MV-4-11 (cell line): Measurements from ENCODE around the gene TNS3.

Experiments used
- DNase-seq: peaks from one replicate; lab custom pipeline; 2025; lab: John Stamatoyannopoulos, UW

The TNS3 gene

GRCh38 chr7:47385536-47386125 is 196.3 kb downstream of the TNS3 start:
- DNase-seq = no peak

DNA sequence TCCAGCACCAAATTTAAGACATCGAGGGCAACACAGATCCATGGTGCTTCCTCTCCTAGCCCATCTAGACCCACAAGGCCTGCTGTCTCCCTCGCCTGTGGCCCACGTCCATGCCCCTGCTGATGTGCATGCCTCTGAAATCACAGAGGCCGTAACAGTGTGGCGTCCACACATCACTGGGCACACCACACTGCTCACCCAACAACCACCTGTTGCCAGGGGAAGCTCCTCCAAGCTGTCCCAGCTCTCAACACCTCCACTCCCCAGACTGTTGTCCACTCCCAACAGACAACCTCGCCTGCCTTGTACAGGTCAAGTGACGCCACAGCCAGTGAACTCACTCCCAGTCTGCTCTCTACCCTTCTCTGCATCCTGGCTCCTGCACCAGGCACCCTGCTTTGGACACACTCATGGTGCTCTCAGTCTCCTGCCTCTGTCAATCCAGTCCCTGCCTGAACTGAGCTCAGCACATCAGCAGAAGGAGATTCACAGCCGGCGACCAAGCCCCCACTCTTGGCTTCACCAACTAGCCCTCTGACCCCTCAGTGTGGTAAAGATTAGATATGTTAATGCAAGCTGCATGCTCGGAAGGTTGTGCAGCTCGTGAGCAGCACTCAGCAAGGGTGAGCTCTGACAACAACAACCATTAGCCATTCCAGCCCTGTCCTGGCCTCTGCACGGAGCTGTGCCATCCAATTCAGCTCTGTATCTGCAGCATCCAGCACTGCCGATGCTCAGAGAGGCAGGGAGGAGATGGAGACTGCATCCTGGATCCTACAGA is 197.0 kb downstream of the TNS3 start:
- DNase-seq = no peak

- no peak for DNase-seq
These were observed 198.0 kb downstream of the TNS3 start for GRCh38 chr7:47383696-47384445.

DNA sequence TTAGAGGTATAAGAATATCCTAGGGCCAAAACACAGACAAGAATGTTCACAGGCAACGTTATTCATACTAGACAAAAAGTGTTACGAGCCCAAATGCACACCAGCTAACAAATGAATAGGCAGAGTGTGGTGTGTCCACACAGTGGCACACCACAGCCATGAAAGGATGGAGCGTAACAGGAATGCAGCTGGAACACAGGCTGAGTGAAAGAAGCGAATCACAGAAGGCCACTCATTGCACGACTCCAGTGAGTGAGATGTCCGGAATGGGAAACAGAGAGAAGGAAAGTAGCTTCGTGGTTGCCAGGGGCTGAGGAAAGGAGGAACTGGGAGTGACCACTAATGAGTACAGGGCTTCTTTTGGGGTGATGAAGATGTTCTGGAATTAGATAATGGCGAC is 198.8 kb downstream of the TNS3 start:
- DNase-seq = peak; percentile 70

GRCh38 chr7:47382200-47382599 is 199.7 kb downstream of the TNS3 start:
- DNase-seq = no peak

DNA sequence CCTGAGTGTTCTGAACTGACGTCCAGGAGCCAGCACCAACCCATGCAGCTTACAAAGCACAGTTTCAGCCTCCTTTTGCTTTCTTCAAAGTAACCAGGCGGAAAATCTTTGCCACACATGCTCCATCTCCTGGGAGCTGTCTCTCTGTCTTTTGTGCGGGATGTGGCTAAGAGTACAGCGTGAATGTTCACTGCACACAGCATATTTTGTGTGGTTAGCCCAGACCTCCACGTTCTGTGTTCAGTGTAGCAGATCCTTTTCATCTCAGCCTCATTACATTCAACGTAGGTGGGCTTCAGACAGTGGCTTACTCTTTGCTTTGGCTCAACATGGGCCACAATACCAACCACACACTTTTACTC is 200.8 kb downstream of the TNS3 start:
- DNase-seq = no peak

GRCh38 chr7:47380325-47381133 is 201.4 kb downstream of the TNS3 start:
- no peak for DNase-seq

- DNase-seq = no peak
These were observed 202.1 kb downstream of the TNS3 start for GRCh38 chr7:47379629-47380324.

GRCh38 chr7:47378728-47379395 is 203.0 kb downstream of the TNS3 start:
- DNase-seq = no peak

DNA sequence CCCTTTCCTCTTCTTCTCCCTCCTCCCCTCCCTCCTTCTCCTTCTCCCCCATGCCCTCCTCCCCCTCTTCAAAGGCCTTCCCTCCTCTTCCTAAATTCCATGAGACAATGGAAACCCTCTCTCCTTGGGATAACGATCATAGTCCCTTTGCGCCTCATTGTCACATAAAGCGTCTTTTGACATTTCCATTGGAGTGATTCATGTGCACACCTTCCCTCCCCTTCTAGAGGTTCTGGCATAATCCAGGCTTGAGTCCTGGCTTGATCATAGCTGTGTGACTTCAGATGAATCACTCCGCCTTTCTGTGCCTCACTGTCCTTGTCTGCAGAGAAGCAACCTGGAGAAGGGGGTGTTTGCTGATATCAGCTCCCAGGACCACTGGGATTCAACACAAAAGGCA is 204.2 kb downstream of the TNS3 start:
- no peak for DNase-seq

DNA sequence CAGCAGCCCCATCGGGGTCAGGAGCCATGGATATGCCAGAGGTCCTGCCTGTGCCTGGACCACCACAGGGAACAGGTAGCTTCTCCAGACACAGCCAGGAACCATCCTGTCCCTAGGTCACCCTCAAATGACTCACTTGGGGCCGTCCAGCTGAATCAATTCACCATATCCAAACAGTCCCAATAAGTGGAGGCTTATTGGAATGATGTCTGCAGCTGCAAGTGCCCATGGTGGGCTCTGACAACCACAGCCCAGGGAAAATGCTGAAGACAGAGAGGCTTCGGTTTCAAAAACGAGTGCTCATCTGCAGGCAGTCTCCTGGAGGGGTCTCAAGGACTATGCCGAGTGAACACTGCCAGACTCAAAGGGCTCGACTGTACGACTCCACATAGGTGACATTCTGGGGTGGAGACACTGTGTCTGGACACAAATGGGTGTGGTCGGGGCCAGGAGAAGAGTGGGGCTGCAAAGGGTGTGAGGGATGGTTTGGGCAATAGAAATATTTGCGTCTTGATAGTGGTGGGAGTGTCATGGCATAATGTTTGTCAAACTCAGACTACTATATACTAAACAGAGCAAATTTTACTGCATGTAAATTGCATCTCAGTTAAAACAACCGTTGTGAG is 204.8 kb downstream of the TNS3 start:
- DNase-seq = no peak

DNA sequence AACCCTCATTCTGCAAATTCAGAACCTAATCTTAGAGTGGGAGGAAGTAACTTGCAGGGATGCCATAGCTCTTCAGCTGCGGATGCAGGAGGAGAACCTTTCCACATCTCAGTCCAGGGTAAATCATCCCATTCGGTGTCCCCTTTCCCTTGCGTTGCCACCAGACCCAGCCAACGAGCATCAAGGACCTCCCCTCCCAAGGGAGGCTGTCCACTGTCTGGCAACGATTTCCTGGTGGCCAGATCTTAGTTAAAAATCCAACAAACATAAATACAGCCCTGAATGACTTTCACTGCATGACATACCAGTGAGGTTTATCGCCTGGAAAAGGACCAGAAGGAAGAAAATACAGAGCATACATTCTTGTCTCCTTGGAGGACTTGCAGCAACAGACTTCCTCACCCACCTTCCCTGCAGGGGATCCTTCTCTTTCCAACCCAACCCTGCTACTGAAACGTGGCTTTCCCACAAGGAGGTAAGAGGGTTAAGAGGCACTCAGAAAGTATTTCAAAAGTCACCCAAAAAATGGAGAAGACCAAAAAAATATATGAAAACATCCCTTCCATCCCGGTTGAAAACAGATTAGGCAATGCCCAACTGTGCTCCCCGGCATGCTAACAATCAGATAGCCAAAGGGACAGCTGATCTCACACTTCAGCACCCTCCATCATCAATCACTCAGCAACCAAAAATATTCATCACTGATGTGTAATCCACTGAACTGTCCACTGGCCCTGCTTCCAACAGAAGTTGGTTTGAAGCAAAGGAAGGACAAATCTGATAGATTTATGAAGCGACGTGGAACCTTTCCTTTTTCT is 206.6 kb downstream of the TNS3 start:
- DNase-seq = no peak

DNA sequence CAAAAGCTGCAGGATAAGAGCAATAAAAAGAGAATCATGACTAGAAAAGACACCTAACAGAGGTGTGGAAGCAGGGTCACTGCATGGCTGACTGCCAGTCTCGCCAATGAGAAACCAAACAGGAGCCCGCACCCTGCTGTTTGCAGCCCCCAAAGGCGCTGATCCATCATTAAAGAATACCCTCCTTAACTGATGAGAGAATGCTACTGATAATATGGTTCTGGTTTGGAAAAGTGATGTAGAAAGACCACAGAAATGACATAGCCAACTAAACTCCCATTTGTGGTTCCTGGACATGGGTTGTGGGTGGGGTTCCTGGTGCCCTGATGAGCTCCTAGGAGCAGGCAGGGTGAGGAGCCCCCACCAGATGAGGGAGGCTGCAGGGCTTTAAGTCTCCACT is 207.4 kb downstream of the TNS3 start:
- DNase-seq = no peak

- DNase-seq = no peak
These were observed 207.9 kb downstream of the TNS3 start for GRCh38 chr7:47373871-47374451.

- no peak for DNase-seq
These were observed 210.1 kb downstream of the TNS3 start for GRCh38 chr7:47371733-47372368.

- no peak for DNase-seq
These were observed 210.6 kb downstream of the TNS3 start for GRCh38 chr7:47371317-47371716.

DNA sequence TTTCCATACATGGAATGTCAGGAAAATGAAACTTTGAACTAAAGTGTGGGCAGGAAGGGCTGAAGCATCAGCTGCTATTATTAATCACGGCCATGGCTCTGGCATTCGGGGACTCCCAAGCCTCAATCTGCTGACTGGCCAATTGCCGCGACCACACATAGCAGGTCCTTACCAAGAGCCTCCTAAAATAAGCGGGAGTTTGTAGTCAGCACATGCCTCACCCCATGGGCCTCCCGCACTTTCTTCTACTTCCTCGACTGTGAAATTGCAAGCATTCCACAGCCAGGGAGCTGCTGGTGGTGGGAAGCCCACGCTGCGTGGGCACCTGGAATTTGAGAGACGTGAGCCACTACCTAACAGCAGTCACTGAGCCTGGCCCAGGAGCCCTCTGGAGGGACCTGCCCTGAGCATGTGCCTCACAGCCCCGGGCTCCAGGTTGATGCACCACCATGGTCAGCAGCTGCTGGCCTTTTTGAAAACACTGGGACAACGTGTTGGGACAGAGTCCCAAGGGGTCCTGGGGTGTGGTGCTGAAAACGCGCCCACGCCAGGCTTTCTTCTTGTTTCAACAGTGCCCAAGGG is 211.4 kb downstream of the TNS3 start:
- DNase-seq = no peak

- DNase-seq = no peak
These were observed 212.2 kb downstream of the TNS3 start for GRCh38 chr7:47369736-47370135.
